Mesendoderm (in vitro differentiated cells): ENCODE measurements around the gene PPM1J.
A peak's percentile ranks its signal among the peaks of the same experiment; 100 is the strongest.

Experiments
- DNase-seq: peaks from one replicate; pipeline ENCODE4 v3.0.0; 2013
- H2AK5ac ChIP-seq: 2 replicates; pipeline ENCODE4 v1.6.1; 2013; ENCODE audit warnings: low read length, inconsistent platforms
- H2BK120ac ChIP-seq: 2 replicates; pipeline ENCODE4 v1.6.1; 2013; ENCODE audit warnings: low read depth, mild to moderate bottlenecking, low read length, moderate library complexity, mixed read lengths
- H2BK15ac ChIP-seq: replicated peaks from 2 replicates; pipeline ENCODE4 v1.6.1; 2013; ENCODE audit warnings: low read depth, mild to moderate bottlenecking, moderate library complexity
- H2BK5ac ChIP-seq: 2 replicates; pipeline ENCODE4 v1.6.1; 2013; ENCODE audit warnings: low read length, inconsistent platforms
- H3K18ac ChIP-seq: 2 replicates; pipeline ENCODE4 v1.6.1; 2013; ENCODE audit warnings: mild to moderate bottlenecking, low read length, mixed read lengths
- H3K23ac ChIP-seq: one replicate; pipeline ENCODE4 v1.6.1; 2013; ENCODE audit warnings: low read length
- H3K27ac ChIP-seq: 2 replicates; pipeline ENCODE4 v1.5.1; 2013; ENCODE audit warnings: low read depth, mild to moderate bottlenecking, inconsistent platforms, low read length, moderate library complexity
- H3K27me3 ChIP-seq: 2 replicates; pipeline ENCODE4 v1.6.1; 2013; ENCODE audit warnings: low read length, control low read depth, mild to moderate bottlenecking, inconsistent platforms; ENCODE audit not compliant: insufficient read depth, poor library complexity
- H3K36me3 ChIP-seq: 2 replicates; pipeline ENCODE4 v1.6.1; 2013; ENCODE audit warnings: low read length, inconsistent platforms; ENCODE audit not compliant: control insufficient read depth, insufficient read depth
- H3K4ac ChIP-seq: one replicate; pipeline ENCODE4 v1.6.1; 2013; ENCODE audit warnings: low read depth, mild to moderate bottlenecking, low read length, moderate library complexity
- H3K4me1 ChIP-seq: 2 replicates; pipeline ENCODE4 v1.6.1; 2013; ENCODE audit warnings: low read depth, low read length, inconsistent platforms; ENCODE audit not compliant: control insufficient read depth
- H3K4me2 ChIP-seq: 2 replicates; pipeline ENCODE4 v1.6.1; 2013; ENCODE audit warnings: low read length
- H3K4me3 ChIP-seq: 2 replicates; pipeline ENCODE4 v1.5.1; 2013; ENCODE audit warnings: mild to moderate bottlenecking, low read length
- H3K56ac ChIP-seq: one replicate; pipeline ENCODE4 v1.6.1; 2013; ENCODE audit warnings: low read length
- H3K79me1 ChIP-seq: 2 replicates; pipeline ENCODE4 v1.6.1; 2013; ENCODE audit warnings: low read length, inconsistent platforms
- H3K79me2 ChIP-seq: 2 replicates; pipeline ENCODE4 v1.6.1; 2013; ENCODE audit warnings: mild to moderate bottlenecking, low read length; ENCODE audit not compliant: control insufficient read depth, insufficient read depth
- H3K9ac ChIP-seq: 2 replicates; pipeline ENCODE4 v1.6.1; 2013; ENCODE audit warnings: low read length, inconsistent platforms
- H4K5ac ChIP-seq: one replicate; pipeline ENCODE4 v1.6.1; 2013; ENCODE audit warnings: low read length
- H4K8ac ChIP-seq: one replicate; pipeline ENCODE4 v1.6.1; 2013; ENCODE audit warnings: low read depth, mild to moderate bottlenecking, control low read depth, low read length, moderate library complexity
- WGBS: extraction: QIAGEN DNeasy Blood & Tissue Kit; methylation state at CpG from one replicate; pipeline ENCODE4 v1.1.7; 2013; ENCODE audit warnings: low lambda C conversion rate, missing lambda C conversion rate; ENCODE audit not compliant: insufficient coverage; ENCODE audit errors: extremely low coverage; 5-methylcytosine and 5-hydroxymethylcytosine counted together

PPM1J gene

GRCh38 chr1:112713466-112714312, 1.4 kb downstream of the PPM1J start:
- no peak overlapping the region for H4K5ac ChIP-seq
- H3K36me3 ChIP-seq, result no peaks in the 10 kb centered on the region
- no peak overlapping the region for H2BK5ac ChIP-seq
- peak overlapping the region; percentile 71 for H3K56ac ChIP-seq
- no CpG with 5 or more reads among the region's 14 CpGs for WGBS
- H3K23ac ChIP-seq, result peak overlapping the region; percentile 50
- H3K79me2 ChIP-seq, result no peaks in the 10 kb centered on the region
- H2BK120ac ChIP-seq, result no peak overlapping the region
- H3K79me1 ChIP-seq, result no peaks in the 10 kb centered on the region
- H3K18ac ChIP-seq, result peak overlapping the region; percentile 12
- no peak overlapping the region for H2BK15ac ChIP-seq
- no peaks in the 10 kb centered on the region for H3K27me3 ChIP-seq
- no peak overlapping the region for H3K4ac ChIP-seq
- H3K4me2 ChIP-seq, result peak overlapping the region; percentile 99
- peaks cover 13% of the 10 kb centered on the region for H3K4me1 ChIP-seq
- peak; percentile 66 for DNase-seq
- peak overlapping the region; percentile 72 for H2AK5ac ChIP-seq
- H3K4me3 ChIP-seq, result peak overlapping the region; percentile 57
- no peak overlapping the region for H3K27ac ChIP-seq
- peak overlapping the region; percentile 67 for H3K9ac ChIP-seq
- H4K8ac ChIP-seq, result no peak overlapping the region

- Histone ChIP-seq H3K4ac (no peak overlapping the region), H3K4me2 (no peak overlapping the region), H3K4me1 (peaks cover 13% of the 10 kb centered on the region), H3K79me1 (no peaks in the 10 kb centered on the region), H2BK5ac (no peak overlapping the region), H3K27ac (no peak overlapping the region), H3K36me3 (no peaks in the 10 kb centered on the region), H2BK120ac (no peak overlapping the region), H3K79me2 (no peaks in the 10 kb centered on the region), H3K18ac (no peak overlapping the region), H3K9ac (no peak overlapping the region), H3K23ac (no peak overlapping the region), H4K5ac (no peak overlapping the region), H2AK5ac (no peak overlapping the region), H3K4me3 (no peak overlapping the region), H3K27me3 (no peaks in the 10 kb centered on the region), H4K8ac (no peak overlapping the region), H3K56ac (no peak overlapping the region), H2BK15ac (no peak overlapping the region)
- peak; percentile 57 for DNase-seq
- WGBS, result no CpG with 5 or more reads among the region's 9 CpGs
Observed at GRCh38 chr1:112712701-112713128, 2.4 kb downstream of the PPM1J start.

GRCh38 chr1:112712191-112712590, 2.9 kb downstream of the PPM1J start:
- Histone ChIP-seq H3K4me2 (no peak overlapping the region), H4K8ac (no peak overlapping the region), H2AK5ac (no peak overlapping the region), H3K4ac (no peak overlapping the region), H3K4me1 (peaks cover 16% of the 10 kb centered on the region), H3K27me3 (no peaks in the 10 kb centered on the region), H3K9ac (no peak overlapping the region), H3K23ac (no peak overlapping the region), H4K5ac (no peak overlapping the region), H2BK5ac (no peak overlapping the region), H3K79me2 (no peaks in the 10 kb centered on the region), H3K4me3 (no peak overlapping the region), H3K27ac (no peak overlapping the region), H3K56ac (no peak overlapping the region), H3K18ac (no peak overlapping the region), H3K79me1 (no peaks in the 10 kb centered on the region), H2BK15ac (no peak overlapping the region), H2BK120ac (no peak overlapping the region), H3K36me3 (no peaks in the 10 kb centered on the region)
- no peak for DNase-seq
- WGBS, result no CpG with 5 or more reads among the region's 7 CpGs

GRCh38 chr1:112711670-112712069, 3.5 kb downstream of the PPM1J start:
- no peak for DNase-seq

GRCh38 chr1:112711041-112711440, 4.1 kb downstream of the PPM1J start:
- Histone ChIP-seq H2BK120ac (no peak overlapping the region), H2AK5ac (no peak overlapping the region), H3K79me2 (peaks cover 1% of the 10 kb centered on the region), H4K5ac (no peak overlapping the region), H3K36me3 (no peaks in the 10 kb centered on the region), H2BK15ac (no peak overlapping the region), H3K23ac (no peak overlapping the region), H3K56ac (no peak overlapping the region), H3K4me3 (no peak overlapping the region), H3K27ac (no peak overlapping the region), H3K4me1 (peaks cover 13% of the 10 kb centered on the region), H3K27me3 (no peaks in the 10 kb centered on the region), H4K8ac (no peak overlapping the region), H3K18ac (no peak overlapping the region), H2BK5ac (no peak overlapping the region), H3K79me1 (no peaks in the 10 kb centered on the region), H3K4ac (no peak overlapping the region), H3K4me2 (no peak overlapping the region), H3K9ac (no peak overlapping the region)
- peak; percentile 63 for DNase-seq
- WGBS, result no CpG with 5 or more reads among the region's 7 CpGs

More at GRCh38 chr1:112711670-112712069, 3.5 kb downstream of the PPM1J start:
- no peak overlapping the region for H2BK5ac ChIP-seq
- no peak overlapping the region for H3K23ac ChIP-seq
- H2BK15ac ChIP-seq, result no peak overlapping the region
- H3K18ac ChIP-seq, result no peak overlapping the region
- H3K56ac ChIP-seq, result peak overlapping the region; percentile 27
- H2AK5ac ChIP-seq, result no peak overlapping the region
- H4K5ac ChIP-seq, result no peak overlapping the region
- no peaks in the 10 kb centered on the region for H3K79me1 ChIP-seq
- H2BK120ac ChIP-seq, result no peak overlapping the region
- no peak overlapping the region for H3K27ac ChIP-seq
- no CpG with 5 or more reads among the region's 11 CpGs for WGBS
- H3K79me2 ChIP-seq, result no peaks in the 10 kb centered on the region
- no peaks in the 10 kb centered on the region for H3K36me3 ChIP-seq
- no peak overlapping the region for H4K8ac ChIP-seq
- no peak overlapping the region for H3K4me2 ChIP-seq
- no peaks in the 10 kb centered on the region for H3K27me3 ChIP-seq
- H3K4me1 ChIP-seq, result peaks cover 16% of the 10 kb centered on the region
- no peak overlapping the region for H3K4ac ChIP-seq
- H3K9ac ChIP-seq, result no peak overlapping the region
- no peak overlapping the region for H3K4me3 ChIP-seq
